HG02678 (cell line): ENCODE results near the gene FGD5.

ENCODE experiments used
- ATAC-seq: cut with Tn5 transposase; IDR thresholded peaks from one replicate; pipeline ENCODE4 v1.9.1; 2021; ENCODE audit warnings: mild to moderate bottlenecking, moderate library complexity; ENCODE audit not compliant: unreplicated experiment

The FGD5 gene

DNA sequence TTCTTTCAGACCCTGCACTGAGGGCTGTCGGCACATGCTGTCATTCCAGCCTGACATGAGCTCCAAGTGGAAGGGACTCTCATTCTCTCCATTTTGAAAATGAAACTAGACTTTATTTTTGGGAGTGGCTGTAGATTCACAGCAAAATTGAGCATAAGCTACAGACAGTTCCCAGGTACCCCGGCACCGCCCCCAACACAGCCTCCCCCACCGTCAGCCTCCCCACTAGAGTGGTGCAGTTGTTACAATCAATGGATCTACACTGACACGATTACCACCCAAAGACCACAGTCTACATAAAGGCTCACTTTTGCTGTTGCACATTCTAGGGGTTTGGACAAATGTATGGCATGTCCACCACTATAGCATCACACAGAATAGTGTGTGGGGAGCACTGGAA, 29.5 kb upstream of the FGD5 start:
- no peak for ATAC-seq

DNA sequence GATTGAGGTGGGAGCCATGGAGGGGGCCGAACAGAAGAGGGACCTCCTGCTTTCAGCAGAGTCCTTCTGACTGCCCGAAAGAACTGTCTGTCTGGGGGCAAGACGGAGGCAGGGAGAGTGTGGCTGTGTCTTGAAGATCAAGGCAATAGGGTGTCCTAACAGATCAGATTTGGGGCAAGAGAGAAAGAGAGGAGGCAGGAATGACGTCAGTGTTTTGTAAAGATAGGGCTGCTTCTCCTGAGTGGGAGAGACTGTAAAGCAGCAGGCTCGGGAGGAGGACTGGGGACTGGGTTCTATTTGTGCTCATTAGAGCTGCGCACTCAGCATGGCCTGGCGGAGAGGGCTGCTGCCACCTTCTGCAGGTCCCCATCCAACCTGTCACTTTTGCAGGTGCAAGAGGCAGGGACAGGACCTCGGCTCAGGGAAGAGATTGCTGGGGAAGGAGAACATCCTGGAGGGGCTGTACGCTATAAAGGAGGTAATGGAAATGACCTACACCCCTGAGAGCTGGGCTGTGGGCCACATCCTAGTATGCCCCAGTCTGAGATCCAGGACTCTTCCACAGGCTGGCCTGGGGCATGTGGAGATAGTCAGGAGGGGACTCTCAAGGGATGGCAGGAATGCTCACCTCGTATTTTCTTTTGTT, 29.0 kb upstream of the FGD5 start:
- no peak for ATAC-seq

GRCh38 chr3:14791343-14791945, 27.3 kb upstream of the FGD5 start:
- ATAC-seq = no peak

DNA sequence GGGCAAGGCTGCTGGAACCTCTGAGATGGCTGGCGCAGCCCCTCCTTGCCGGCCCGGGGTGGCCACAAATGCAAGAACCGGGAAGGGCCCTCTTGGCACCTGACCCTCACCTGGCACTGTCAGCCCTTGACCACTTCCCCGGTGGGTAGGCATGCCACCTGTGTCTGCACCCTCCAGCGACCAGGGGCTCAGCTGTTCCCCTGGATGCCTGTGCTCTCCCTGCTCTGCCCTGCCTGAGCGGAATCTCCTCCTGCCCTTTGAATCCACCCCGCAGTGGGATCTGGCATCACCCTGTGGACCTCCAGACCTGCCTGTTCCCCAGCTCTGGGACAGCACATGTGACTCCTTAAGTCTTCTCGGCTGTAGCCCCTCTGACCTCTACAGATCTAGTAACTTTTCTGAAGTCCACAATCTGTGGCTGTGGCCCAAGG, 26.1 kb upstream of the FGD5 start:
- no peak for ATAC-seq

- ATAC-seq = no peak
Measured at GRCh38 chr3:14793126-14793857, 25.5 kb upstream of the FGD5 start.

- ATAC-seq = no peak
Measured at GRCh38 chr3:14793858-14794234, 24.9 kb upstream of the FGD5 start.

DNA sequence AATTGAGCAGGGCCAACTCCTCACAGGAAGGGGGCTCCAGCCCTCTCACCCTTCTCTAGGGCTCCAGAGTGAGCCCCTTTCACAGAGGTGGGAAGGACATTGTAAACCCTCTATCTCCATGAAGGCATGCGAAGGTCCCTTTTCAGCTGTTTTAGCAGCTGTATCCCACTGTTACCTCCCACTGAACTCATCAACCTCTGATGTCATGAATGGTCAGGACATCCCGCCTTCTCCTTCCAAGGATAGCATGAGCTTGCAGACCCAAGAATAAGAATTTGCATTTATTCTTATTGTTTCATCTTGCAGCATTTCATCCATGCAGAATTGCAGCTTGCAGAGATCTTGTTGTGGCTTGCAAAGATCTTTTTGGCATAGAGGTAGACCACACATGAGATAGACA, 24.3 kb upstream of the FGD5 start:
- ATAC-seq = no peak

- ATAC-seq = no peak
Measured at GRCh38 chr3:14795996-14796395, 22.8 kb upstream of the FGD5 start.

- no peak for ATAC-seq
Measured at GRCh38 chr3:14796403-14797077, 22.2 kb upstream of the FGD5 start.

DNA sequence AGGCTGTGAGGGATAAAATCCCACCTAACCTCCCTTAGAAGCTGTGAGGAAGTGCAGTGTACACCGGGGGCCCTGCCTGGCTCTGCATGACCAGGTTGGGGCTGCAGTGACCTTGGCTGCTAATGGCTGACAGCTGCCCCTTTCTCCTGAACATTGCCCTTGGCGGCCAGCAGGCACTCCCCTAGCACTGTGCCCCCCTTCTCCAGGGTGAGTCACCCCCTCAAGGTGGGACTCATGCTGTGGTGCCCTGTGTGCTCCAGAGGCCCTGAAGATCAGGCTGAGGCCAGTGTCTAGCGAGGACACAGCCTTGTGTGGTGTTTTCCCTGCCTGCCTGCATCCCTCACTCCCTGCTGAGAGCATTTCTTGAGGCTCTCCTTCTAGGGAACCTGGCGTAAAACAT, 21.0 kb upstream of the FGD5 start:
- ATAC-seq = no peak

DNA sequence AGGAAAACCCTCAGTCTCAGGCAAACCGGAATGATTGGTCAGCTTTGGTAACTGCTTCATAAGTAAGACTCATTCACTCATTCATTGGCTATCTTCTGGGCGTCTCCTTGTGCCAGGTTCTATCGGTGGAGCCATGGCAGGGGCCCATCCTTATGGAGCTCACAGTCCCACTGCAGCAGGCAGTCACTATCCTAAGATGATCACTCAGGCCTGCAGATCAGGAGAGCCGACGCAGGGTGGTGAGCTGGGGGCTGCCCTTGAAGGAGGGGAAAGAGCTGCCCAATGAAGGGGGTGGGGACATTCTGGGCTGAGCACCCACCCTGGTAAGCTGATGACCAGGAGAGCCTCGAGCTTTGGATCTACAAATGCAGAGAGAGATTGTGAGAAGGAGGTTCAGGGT, 20.5 kb upstream of the FGD5 start:
- no peak for ATAC-seq

GRCh38 chr3:14799146-14799545, 19.6 kb upstream of the FGD5 start:
- no peak for ATAC-seq

DNA sequence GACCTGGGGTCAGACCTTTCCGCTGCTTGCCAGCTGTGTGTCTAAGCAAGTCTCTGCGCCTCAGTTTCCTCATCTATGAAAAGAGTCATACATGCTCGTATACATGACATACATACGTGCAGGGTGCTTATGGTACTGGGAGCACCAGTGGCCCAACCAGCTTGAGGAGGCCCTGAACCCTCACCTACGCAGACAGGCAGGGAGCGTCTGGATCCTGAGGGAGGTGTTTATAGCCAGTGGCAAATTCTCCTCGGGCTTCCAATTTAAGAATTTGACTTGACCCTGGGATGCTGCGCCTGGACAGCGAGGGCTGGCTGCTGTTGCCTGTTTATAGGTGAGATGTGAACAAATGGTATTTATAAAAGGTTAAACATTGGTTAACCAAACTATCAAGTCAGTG, 17.7 kb upstream of the FGD5 start:
- no peak for ATAC-seq

GRCh38 chr3:14801668-14802380, 16.9 kb upstream of the FGD5 start:
- no peak for ATAC-seq

DNA sequence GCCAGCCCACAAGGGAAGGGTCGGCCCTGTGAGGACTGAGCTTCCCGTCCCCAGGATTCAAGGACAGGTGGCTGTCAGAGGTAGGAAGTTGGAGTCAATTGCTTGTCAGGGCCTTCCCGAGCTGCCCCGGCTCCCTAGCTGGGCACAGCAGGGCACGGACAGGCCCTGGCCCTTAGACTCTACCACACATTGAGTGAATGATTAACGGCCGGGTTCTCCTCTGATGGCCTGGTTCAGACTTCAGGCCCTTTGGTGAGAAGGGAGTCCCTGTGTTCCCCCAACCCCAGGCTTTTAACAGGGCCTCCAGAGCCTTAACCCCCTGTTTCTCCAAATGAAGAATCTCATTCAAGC, 16.4 kb upstream of the FGD5 start:
- no peak for ATAC-seq

GRCh38 chr3:14803101-14803980, 15.4 kb upstream of the FGD5 start:
- ATAC-seq = no peak

- no peak for ATAC-seq
Measured at GRCh38 chr3:14803981-14804834, 14.6 kb upstream of the FGD5 start.

- no peak for ATAC-seq
Measured at GRCh38 chr3:14804835-14805780, 13.7 kb upstream of the FGD5 start.
